ENCODE measurements around the gene TAS1R3.
"Not testable (repeated sequence)": the region's sequence is repeated elsewhere in the genome, so short reads cannot be mapped to it uniquely, and the experiment has no call there.

The TAS1R3 gene

GRCh38 chr1:1354271-1355247 is 23.5 kb downstream of the TAS1R3 start:
- no peak for DNase-seq

- no peak for DNase-seq
Measured at GRCh38 chr1:1355416-1355815, 24.3 kb downstream of the TAS1R3 start.

GRCh38 chr1:1356166-1356795 is 25.2 kb downstream of the TAS1R3 start:
- DNase-seq: no peak

GRCh38 chr1:1356796-1357401 is 25.8 kb downstream of the TAS1R3 start:
- DNase-seq: no peak

GRCh38 chr1:1357871-1358432 is 26.9 kb downstream of the TAS1R3 start:
- no peak for DNase-seq

GRCh38 chr1:1358433-1359271 is 27.6 kb downstream of the TAS1R3 start, which contains the start of gene MXRA8:
Gene MXRA8 (minus strand): TSS chr1:1358555. CDS start chr1:1358504, 51 bp downstream.
- no peak for DNase-seq

GRCh38 chr1:1359308-1359663 is 28.2 kb downstream of the TAS1R3 start:
- no peak for DNase-seq

GRCh38 chr1:1359664-1360468 is 28.8 kb downstream of the TAS1R3 start:
- no peak for DNase-seq

GRCh38 chr1:1360506-1361169 is 29.6 kb downstream of the TAS1R3 start:
- no peak for DNase-seq

GRCh38 chr1:1361233-1361981 is 30.3 kb downstream of the TAS1R3 start:
- DNase-seq: no peak

- no peak for DNase-seq
Measured at GRCh38 chr1:1361982-1362423, 30.9 kb downstream of the TAS1R3 start.

GRCh38 chr1:1364266-1364665 is 33.2 kb downstream of the TAS1R3 start:
- DNase-seq: no peak

GRCh38 chr1:1365875-1366698 is 35.0 kb downstream of the TAS1R3 start:
- DNase-seq: no peak

GRCh38 chr1:1366699-1367066 is 35.6 kb downstream of the TAS1R3 start:
- no peak for DNase-seq

GRCh38 chr1:1367315-1367714 is 36.2 kb downstream of the TAS1R3 start:
- no peak for DNase-seq

GRCh38 chr1:1370094-1370493 is 39.0 kb downstream of the TAS1R3 start:
- DNase-seq: not testable (repeated sequence)

GRCh38 chr1:1370771-1371300 is 39.8 kb downstream of the TAS1R3 start:
- DNase-seq: no peak

GRCh38 chr1:1371364-1371745 is 40.3 kb downstream of the TAS1R3 start:
- DNase-seq: no peak

Data from NCI-H1930 (cell line).